Natural killer cell (primary cell): ENCODE results near the gene KRT81. TPM values are rescaled to one million over a fixed set of nuclear protein-coding genes. Genes with fewer than 3 reads are reported as not detected.

Experiments used
- ATAC-seq, 3 donors: fragments of 150-1000 bp in 2 of 3; fragments of 200-7000 bp in 1 of 3; cut with Tn5 transposase; 1 replicate in 1 of 3; 2 replicates in 2 of 3; pipeline ENCODE4 v1.10.0; 2021; ENCODE audit warnings: mild to moderate bottlenecking in 2 of 3, moderate library complexity in 2 of 3
- DNase-seq, 2 donors: peaks; one replicate each; pipeline versions ENCODE4 v3.0.0 to v3.0.0-alpha.2; 2013 to 2021; ENCODE audit warnings: mixed read lengths in 1 of 2
- H3K27ac ChIP-seq: one replicate; pipeline ENCODE4 v1.5.1; 2013; ENCODE audit warnings: mild to moderate bottlenecking, low read length
- H3K27me3 ChIP-seq: one replicate; pipeline ENCODE4 v1.6.1; 2013; ENCODE audit warnings: low read length; ENCODE audit not compliant: control insufficient read depth, insufficient read depth
- H3K36me3 ChIP-seq: one replicate; pipeline ENCODE4 v1.6.1; 2013; ENCODE audit warnings: low read length; ENCODE audit not compliant: control insufficient read depth, insufficient read depth
- H3K4me1 ChIP-seq: one replicate; pipeline ENCODE4 v1.6.1; 2013; ENCODE audit warnings: low read length; ENCODE audit not compliant: control insufficient read depth, insufficient read depth
- H3K4me3 ChIP-seq: one replicate; pipeline ENCODE4 v1.5.1; 2013; ENCODE audit warnings: low read length
- H3K9me3 ChIP-seq: one replicate; pipeline ENCODE4 v1.6.1; 2013; ENCODE audit warnings: low read length; ENCODE audit not compliant: control insufficient read depth, insufficient read depth
- H3K27ac Mint-ChIP-seq, 2 donors: one replicate each; pipeline ENCODE4 v1.8.0; 2022; ENCODE audit warnings: mild to moderate bottlenecking in 2 of 2, mixed read lengths in 2 of 2, moderate library complexity in 1 of 2
- H3K27me3 Mint-ChIP-seq, 2 donors: one replicate each; pipeline ENCODE4 v1.8.0; 2022; ENCODE audit warnings: low read depth in 2 of 2, mixed read lengths in 2 of 2
- H3K36me3 Mint-ChIP-seq: one replicate; pipeline ENCODE4 v1.8.0; 2022; ENCODE audit warnings: mixed read lengths
- H3K4me1 Mint-ChIP-seq, 2 donors: one replicate each; pipeline ENCODE4 v1.8.0; 2022; ENCODE audit warnings: mixed read lengths in 2 of 2
- H3K4me3 Mint-ChIP-seq: one replicate; pipeline ENCODE4 v1.8.0; 2022; ENCODE audit warnings: mild to moderate bottlenecking, moderate library complexity, mixed read lengths
- H3K9me3 Mint-ChIP-seq, 2 donors: one replicate each; pipeline ENCODE4 v1.8.0; 2022; ENCODE audit warnings: mixed read lengths in 2 of 2
- CTCF ChIP-seq: fragments of 200-600 bp; IDR thresholded peaks from one replicate; pipeline ENCODE4 v1.8.0; 2022; ENCODE audit warnings: antibody characterized with exemption
- WGBS: methylation state at CpG from one replicate; pipeline ENCODE4 v1.1.7; 2013; ENCODE audit warnings: missing lambda C conversion rate; ENCODE audit not compliant: insufficient coverage; 5-methylcytosine and 5-hydroxymethylcytosine counted together
- intact Hi-C: fragments of 100-400 bp; cut with micrococcal nuclease; formaldehyde crosslinking; loops from one replicate; pipeline ENCODE4 v1.14.2; 2022
- total RNA-seq, 4 donors: library from RNA; stranded (reverse); fragments of 120-200 nt in 1 of 4; gene quantifications; one replicate each; pipeline versions ENCODE4 v1.2.3 to v1.2.4, GENCODE V29; 2013 to 2022

The KRT81 gene
- total RNA-seq, 3 donors from 2014 or later (not counting 1 experiment from before 2014, with no cell fraction given) = 0.28 to 1.4 (median 1.3) TPM

DNA sequence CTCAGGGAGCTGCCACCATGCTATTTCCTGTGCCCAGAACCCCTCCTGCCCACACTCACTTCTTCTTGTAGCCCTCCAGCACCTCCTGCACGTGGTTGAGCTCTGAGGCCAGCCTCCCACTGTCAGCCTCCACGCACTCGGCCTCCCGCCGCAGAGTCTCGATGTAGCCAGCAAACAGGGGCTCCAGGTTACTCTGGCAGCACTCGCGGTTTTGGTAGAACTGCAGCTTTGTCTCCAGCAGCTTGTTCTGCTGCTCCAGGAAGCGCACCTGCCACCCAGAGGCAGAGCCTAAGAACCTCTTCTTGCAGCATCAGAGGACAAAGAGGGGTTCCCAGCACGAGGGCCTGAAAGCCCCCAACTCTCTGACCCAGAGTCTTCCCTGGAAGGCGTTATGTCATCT is 27.8 kb upstream of the KRT81 start:
- H3K27ac ChIP-seq = no peak overlapping the region
- H3K4me3 ChIP-seq = no peak overlapping the region
- no peaks in the 10 kb centered on the region for H3K9me3 Mint-ChIP-seq
- peaks cover 31 to 36% of the 10 kb centered on the region in 2 donors for H3K27me3 Mint-ChIP-seq
- no peaks in the 10 kb centered on the region for H3K4me1 ChIP-seq
- H3K4me3 Mint-ChIP-seq = no peak overlapping the region
- no peaks in the 10 kb centered on the region for H3K9me3 ChIP-seq
- H3K36me3 ChIP-seq = no peaks in the 10 kb centered on the region
- ATAC-seq (peak in 2 of 3 donors; percentile 40 to 44), DNase-seq (peak in 1 of 2 donors; percentile 13)
- no peak for TF ChIP-seq CTCF
- intact Hi-C loops = no loop called here
- WGBS = 69% methylated on average over 11 of the region's 11 CpGs
- peaks cover 7 to 19% of the 10 kb centered on the region in 2 donors for H3K4me1 Mint-ChIP-seq
- no peaks in the 10 kb centered on the region for H3K36me3 Mint-ChIP-seq
- H3K27ac Mint-ChIP-seq = no peak overlapping the region
- no peaks in the 10 kb centered on the region for H3K27me3 ChIP-seq

- peaks cover 29 to 33% of the 10 kb centered on the region in 2 donors for H3K27me3 Mint-ChIP-seq
- H3K4me1 ChIP-seq = no peaks in the 10 kb centered on the region
- no peaks in the 10 kb centered on the region for H3K27me3 ChIP-seq
- no peak for ATAC-seq
- H3K9me3 ChIP-seq = no peaks in the 10 kb centered on the region
- no peak overlapping the region for H3K4me3 ChIP-seq
- peaks cover 7 to 19% of the 10 kb centered on the region in 2 donors for H3K4me1 Mint-ChIP-seq
- TF ChIP-seq CTCF = no peak
- no peak overlapping the region for H3K27ac ChIP-seq
- intact Hi-C loops = no loop called here
- WGBS = 98% methylated on average over 8 of the region's 11 CpGs
- no peak overlapping the region for H3K27ac Mint-ChIP-seq
- H3K9me3 Mint-ChIP-seq = no peaks in the 10 kb centered on the region
- no peaks in the 10 kb centered on the region for H3K36me3 Mint-ChIP-seq
- no peak overlapping the region for H3K4me3 Mint-ChIP-seq
- DNase-seq = no peak
- H3K36me3 ChIP-seq = no peaks in the 10 kb centered on the region
Observed at GRCh38 chr12:52318241-52318990, 27.1 kb upstream of the KRT81 start.

DNA sequence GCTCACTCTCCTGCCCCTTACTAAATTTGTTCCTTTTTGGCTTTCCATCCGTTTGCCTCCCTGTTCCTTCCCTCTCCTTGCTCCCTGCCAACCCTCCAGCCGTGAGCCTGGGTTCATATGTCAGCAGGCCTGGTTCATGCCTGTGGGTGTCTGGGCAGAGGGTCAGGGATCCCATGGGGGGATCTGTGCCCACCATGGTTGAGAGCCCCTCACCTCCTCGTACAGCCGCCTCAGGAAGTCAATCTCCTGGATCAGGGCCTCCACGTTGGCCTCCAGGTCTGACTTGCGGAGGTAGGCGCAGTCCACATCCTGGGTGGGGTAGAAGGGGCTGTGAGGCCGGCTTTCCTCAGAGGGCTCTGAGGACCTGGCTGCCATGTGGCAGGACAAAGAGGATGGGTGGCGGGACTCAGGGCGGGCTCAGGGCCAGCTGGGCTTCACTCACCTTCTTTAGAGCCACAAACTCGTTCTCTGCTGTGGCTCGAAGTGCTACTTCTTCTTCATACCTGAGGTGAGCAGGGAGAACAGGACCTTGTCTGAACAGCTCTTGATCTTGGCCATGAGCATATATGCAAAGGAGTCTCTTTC is 26.2 kb upstream of the KRT81 start:
- Mint-ChIP-seq H3K27ac (no peak overlapping the region), H3K36me3 (no peaks in the 10 kb centered on the region), H3K4me3 (no peak overlapping the region), H3K27me3 (peaks cover 27 to 33% of the 10 kb centered on the region in 2 donors), H3K9me3 (no peaks in the 10 kb centered on the region), H3K4me1 (peaks cover 7 to 23% of the 10 kb centered on the region in 2 donors)
- H3K27me3 ChIP-seq = no peaks in the 10 kb centered on the region
- no peak for ATAC-seq
- no peak for DNase-seq
- no peaks in the 10 kb centered on the region for H3K4me1 ChIP-seq
- H3K36me3 ChIP-seq = no peaks in the 10 kb centered on the region
- WGBS = 89% methylated on average over 11 of the region's 12 CpGs
- intact Hi-C loops = no loop called here
- TF ChIP-seq CTCF = no peak
- no peaks in the 10 kb centered on the region for H3K9me3 ChIP-seq
- no peak overlapping the region for H3K27ac ChIP-seq
- H3K4me3 ChIP-seq = no peak overlapping the region
